CD14-positive monocyte (primary cell): Measurements from ENCODE around the gene MAN1C1. TPM values are rescaled to one million over a fixed set of nuclear protein-coding genes. Genes with fewer than 3 reads are reported as not detected.

ENCODE experiments used
- DNase-seq, 3 donors: peaks; one replicate each; pipeline ENCODE4 v3.0.0-alpha.2; 2011 to 2022
- H2AFZ ChIP-seq: 2 replicates; pipeline ENCODE4 v1.6.0; 2012; ENCODE audit warnings: mild to moderate bottlenecking, low read depth, low read length, inconsistent platforms; ENCODE audit not compliant: insufficient read depth, poor library complexity, severe bottlenecking
- H3K27ac ChIP-seq, 2 donors: 1 replicate in 1 of 2; 2 replicates in 1 of 2; pipeline ENCODE4 v1.5.1; 2012 to 2013; ENCODE audit warnings: low read length in 2 of 2, control low read depth in 1 of 2, inconsistent platforms in 1 of 2, low read depth in 1 of 2, mild to moderate bottlenecking in 1 of 2
- H3K27me3 ChIP-seq, 2 donors: one replicate each; pipeline versions ENCODE4 v1.6.0 to v1.6.1; 2011 to 2013; ENCODE audit warnings: low read length in 2 of 2; ENCODE audit not compliant: control insufficient read depth in 2 of 2, insufficient read depth in 2 of 2
- H3K36me3 ChIP-seq, 2 donors: replicated peaks in 1 of 2; 1 replicate in 1 of 2; 2 replicates in 1 of 2; pipeline versions ENCODE4 v1.5.1 to v1.6.1; 2012 to 2013; ENCODE audit warnings: low read length in 2 of 2, control low read depth in 1 of 2, inconsistent platforms in 1 of 2, mild to moderate bottlenecking in 1 of 2; ENCODE audit not compliant: insufficient read depth in 2 of 2, control insufficient read depth in 1 of 2
- H3K4me1 ChIP-seq, 2 donors: 1 replicate in 1 of 2; 2 replicates in 1 of 2; pipeline versions ENCODE4 v1.5.1 to v1.6.1; 2012 to 2013; ENCODE audit warnings: low read length in 2 of 2, control low read depth in 1 of 2, inconsistent platforms in 1 of 2, mild to moderate bottlenecking in 1 of 2, moderate library complexity in 1 of 2; ENCODE audit not compliant: insufficient read depth in 2 of 2, control insufficient read depth in 1 of 2
- H3K4me2 ChIP-seq: replicated peaks from 2 replicates; pipeline ENCODE3; 2012; ENCODE audit warnings: low read length, moderate library complexity, mild to moderate bottlenecking; ENCODE audit not compliant: poor library complexity, severe bottlenecking; ENCODE audit errors: extremely low read depth
- H3K4me3 ChIP-seq, 3 experiments: fragments of 200-600 bp in 1 of 3; sonication (generic) in 1 of 3; replicated peaks in 1 of 3; 1 replicate in 2 of 3; 2 replicates in 1 of 3; pipeline ENCODE4 v1.5.1; 2011 to 2013; ENCODE audit warnings: low read length in 3 of 3, mild to moderate bottlenecking in 3 of 3, control low read depth in 2 of 3, low read depth in 2 of 3, inconsistent platforms in 1 of 3, moderate library complexity in 1 of 3
- H3K79me2 ChIP-seq: 2 replicates; pipeline ENCODE4 v1.6.0; 2012; ENCODE audit warnings: mild to moderate bottlenecking, control low read depth, inconsistent platforms, low read length, moderate library complexity; ENCODE audit not compliant: insufficient read depth
- H3K9ac ChIP-seq: 2 replicates; pipeline ENCODE4 v1.6.0; 2017; ENCODE audit warnings: low read length, mild to moderate bottlenecking; ENCODE audit not compliant: insufficient read depth, poor library complexity, severe bottlenecking
- H3K9me3 ChIP-seq, 2 donors: replicated peaks in 1 of 2; 1 replicate in 1 of 2; 2 replicates in 1 of 2; pipeline versions ENCODE4 v1.5.1 to v1.6.1; 2012 to 2013; ENCODE audit warnings: low read length in 2 of 2, control low read depth in 1 of 2; ENCODE audit not compliant: control insufficient read depth in 1 of 2, insufficient read depth in 1 of 2
- H4K20me1 ChIP-seq: 2 replicates; pipeline ENCODE4 v1.6.0; 2012; ENCODE audit warnings: mild to moderate bottlenecking, low read length, control low read depth, moderate library complexity; ENCODE audit not compliant: insufficient read depth
- H3K27ac Mint-ChIP-seq, 7 donors: one replicate each; pipeline ENCODE4 v1.8.0; 2020; ENCODE audit warnings: mild to moderate bottlenecking in 7 of 7, mixed read lengths in 7 of 7, moderate library complexity in 6 of 7, inconsistent platforms in 2 of 7
- H3K27me3 Mint-ChIP-seq, 3 donors: one replicate each; pipeline ENCODE4 v1.8.0; 2021 to 2022; ENCODE audit warnings: low read depth in 3 of 3, mild to moderate bottlenecking in 3 of 3, mixed read lengths in 3 of 3, moderate library complexity in 3 of 3, inconsistent platforms in 1 of 3
- H3K36me3 Mint-ChIP-seq, 2 donors: one replicate each; pipeline ENCODE4 v1.8.0; 2020; ENCODE audit warnings: mixed read lengths in 2 of 2, inconsistent platforms in 1 of 2, mild to moderate bottlenecking in 1 of 2
- H3K4me1 Mint-ChIP-seq: one replicate; pipeline ENCODE4 v1.8.0; 2020; ENCODE audit warnings: mild to moderate bottlenecking, mixed read lengths
- H3K4me3 Mint-ChIP-seq, 2 donors: one replicate each; pipeline ENCODE4 v1.8.0; 2020; ENCODE audit warnings: mild to moderate bottlenecking in 2 of 2, mixed read lengths in 2 of 2, moderate library complexity in 1 of 2
- H3K9me3 Mint-ChIP-seq, 7 donors: one replicate each; pipeline ENCODE4 v1.8.0; 2020 to 2022; ENCODE audit warnings: mixed read lengths in 7 of 7, mild to moderate bottlenecking in 6 of 7, moderate library complexity in 6 of 7, inconsistent platforms in 2 of 7
- CTCF ChIP-seq: fragments of 200-600 bp; IDR thresholded peaks from one replicate; pipeline ENCODE4 v1.8.0; 2022; ENCODE audit warnings: antibody characterized with exemption, mild to moderate bottlenecking
- WGBS: methylation state at CpG from one replicate; pipeline ENCODE4 v1.1.5; 2013; ENCODE audit warnings: missing lambda C conversion rate; ENCODE audit not compliant: insufficient coverage; 5-methylcytosine and 5-hydroxymethylcytosine counted together
- intact Hi-C, 2 donors: fragments of 100-400 bp; cut with micrococcal nuclease; formaldehyde crosslinking; loops; one replicate each; pipeline versions ENCODE4 v1.15.0 to v1.15.1; 2023
- polyA plus RNA-seq, 3 donors: library from polyadenylated mRNA; depleted of rRNA in 1 of 3; unstranded in 2 of 3; stranded (reverse) in 1 of 3; fragments of 300-500 nt in 2 of 3; fragments of >200 nt in 1 of 3; fragmentation: Illumina TruSeq in 2 of 3; gene quantifications; 1 replicate in 2 of 3; 2 replicates in 1 of 3; pipeline ENCODE4 v1.2.3, GENCODE V29; 2012 to 2021

Gene MAN1C1
- polyA plus RNA-seq, 3 donors = 1.2 to 7.2 (median 1.7) TPM

- H3K4me1 ChIP-seq = peaks cover 10 to 12% of the 10 kb centered on the region in 2 donors
- H3K36me3 ChIP-seq = no peaks in the 10 kb centered on the region
- H3K9me3 ChIP-seq = no peaks in the 10 kb centered on the region
- no peak overlapping the region for H3K27ac ChIP-seq
- WGBS = no CpG with 5 or more reads among the region's 2 CpGs
- H3K9ac ChIP-seq = no peak overlapping the region
- intact Hi-C loops = no loop called here
- peak overlapping the region in 1 of 7 donors; percentile 21 for H3K27ac Mint-ChIP-seq
- no peaks in the 10 kb centered on the region for H3K79me2 ChIP-seq
- no peaks in the 10 kb centered on the region for H3K27me3 ChIP-seq
- peaks cover 17% of the 10 kb centered on the region for H3K4me1 Mint-ChIP-seq
- no peak for TF ChIP-seq CTCF
- H3K27me3 Mint-ChIP-seq = peaks cover 0 to 5% (median 5%) of the 10 kb centered on the region in 3 donors
- H3K9me3 Mint-ChIP-seq = peaks cover 0 to 2% (median 0%) of the 10 kb centered on the region in 7 donors
- H4K20me1 ChIP-seq = peaks cover 16% of the 10 kb centered on the region
- no peak overlapping the region for H3K4me3 ChIP-seq
- peak overlapping the region; percentile 33 for H3K4me2 ChIP-seq
- peaks cover 2 to 3% of the 10 kb centered on the region in 2 donors for H3K36me3 Mint-ChIP-seq
- no peak overlapping the region for H3K4me3 Mint-ChIP-seq
- no peak overlapping the region for H2AFZ ChIP-seq
- DNase-seq = peak; percentile 16 to 42 (median 28)
Measured at GRCh38 chr1:25679171-25679570, 62.6 kb downstream of the MAN1C1 start.

- intact Hi-C loops = no loop called here
- Mint-ChIP-seq H3K36me3 (peaks cover 2 to 3% of the 10 kb centered on the region in 2 donors), H3K4me1 (peaks cover 17% of the 10 kb centered on the region), H3K9me3 (no peaks in the 10 kb centered on the region), H3K27ac (no peak overlapping the region), H3K4me3 (no peak overlapping the region), H3K27me3 (peaks cover 0 to 6% (median 3%) of the 10 kb centered on the region in 3 donors)
- no peaks in the 10 kb centered on the region for H3K9me3 ChIP-seq
- no peak for DNase-seq
- H3K36me3 ChIP-seq = no peaks in the 10 kb centered on the region
- no peak for TF ChIP-seq CTCF
- no peak overlapping the region for H3K27ac ChIP-seq
- H4K20me1 ChIP-seq = peaks cover 9% of the 10 kb centered on the region
- no peaks in the 10 kb centered on the region for H3K27me3 ChIP-seq
- no peak overlapping the region for H3K4me2 ChIP-seq
- no peak overlapping the region for H3K9ac ChIP-seq
- peaks cover 10 to 12% of the 10 kb centered on the region in 2 donors for H3K4me1 ChIP-seq
- H3K4me3 ChIP-seq = no peak overlapping the region
- H2AFZ ChIP-seq = no peak overlapping the region
- H3K79me2 ChIP-seq = no peaks in the 10 kb centered on the region
- 100% methylated on average over 4 of the region's 4 CpGs for WGBS
Measured at GRCh38 chr1:25680701-25681100, 64.1 kb downstream of the MAN1C1 start.
